Activated CD4-positive, alpha-beta T cell treated with anti-CD3 and anti-CD28 coated beads, Interleukin-2, amount 50 U/mL, for 4 hours (primary cell): ENCODE measurements around the gene CCND3.

Experiments
- DNase-seq, 2 experiments: peaks; one replicate each; pipeline ENCODE4 v3.0.0-alpha.2; 2020

The CCND3 gene

GRCh38 chr6:41920921-41921711 is 20.5 kb downstream of the CCND3 start, which contains the start of the genes BYSL and MED20:
TSS of gene BYSL (plus strand) at chr6:41921499. CDS start at chr6:41921563, 64 bp downstream.
TSS of gene MED20 (minus strand) at chr6:41921139. CDS start at chr6:41921018, 121 bp downstream.
- peak; percentile 90 to 93 for DNase-seq

- no peak for DNase-seq
Measured at GRCh38 chr6:41917528-41917927, 24.1 kb downstream of the CCND3 start.

- DNase-seq: no peak
Measured at GRCh38 chr6:41914869-41915530, 26.6 kb downstream of the CCND3 start.

GRCh38 chr6:41914343-41914742 is 27.3 kb downstream of the CCND3 start:
- DNase-seq: no peak

- no peak for DNase-seq
Measured at GRCh38 chr6:41909727-41910126, 31.9 kb downstream of the CCND3 start.

- peak; percentile 51 to 61 for DNase-seq
Measured at GRCh38 chr6:41901882-41902519, 39.6 kb downstream of the CCND3 start.

- DNase-seq: no peak
Measured at GRCh38 chr6:41900861-41901260, 40.7 kb downstream of the CCND3 start.

- DNase-seq: no peak
Measured at GRCh38 chr6:41896281-41896680, 45.3 kb downstream of the CCND3 start.

- DNase-seq: peak; percentile 89 to 93
Measured at GRCh38 chr6:41895300-41896233, 46.0 kb downstream of the CCND3 start, which contains the start of gene USP49. TSS of gene USP49 (minus strand) at chr6:41895375. CDS start at chr6:41806983, 88,392 bp downstream.

- no peak for DNase-seq
Measured at GRCh38 chr6:41894366-41895299, 47.0 kb downstream of the CCND3 start.

- DNase-seq: no peak
Measured at GRCh38 chr6:41892921-41893564, 48.6 kb downstream of the CCND3 start.

GRCh38 chr6:41887331-41887751 is 54.3 kb downstream of the CCND3 start:
- DNase-seq: no peak

GRCh38 chr6:41885930-41886329 is 55.7 kb downstream of the CCND3 start:
- no peak for DNase-seq

- DNase-seq: no peak
Measured at GRCh38 chr6:41884957-41885356, 56.7 kb downstream of the CCND3 start.
